GM12875 (cell line): Measurements from ENCODE around the gene SLC17A5.
A peak's percentile ranks its signal among the peaks of the same experiment; 100 is the strongest.

Experiments
- H3K4me3 ChIP-seq: one replicate; pipeline ENCODE4 v1.5.1; 2011; ENCODE audit warnings: low read depth, low read length, control low read depth
- CTCF ChIP-seq: IDR thresholded peaks from 2 replicates; pipeline ENCODE4 v1.5.1; 2011; ENCODE audit warnings: low read depth, mild to moderate bottlenecking, control low read depth, inconsistent platforms, low read length, moderate library complexity, borderline replicate concordance; ENCODE audit not compliant: insufficient read depth

Gene SLC17A5

GRCh38 chr6:73675466-73676098 lies 21.8 kb upstream of the SLC17A5 start:
- no peak overlapping the region for H3K4me3 ChIP-seq
- TF ChIP-seq CTCF = peak; percentile 81

GRCh38 chr6:73671911-73672685 lies 18.3 kb upstream of the SLC17A5 start:
- no peak for TF ChIP-seq CTCF
- no peak overlapping the region for H3K4me3 ChIP-seq

GRCh38 chr6:73669005-73669404 lies 15.2 kb upstream of the SLC17A5 start:
- no peak for TF ChIP-seq CTCF
- H3K4me3 ChIP-seq = no peak overlapping the region

- H3K4me3 ChIP-seq = no peak overlapping the region
- no peak for TF ChIP-seq CTCF
Measured at GRCh38 chr6:73667798-73668197, 14.0 kb upstream of the SLC17A5 start.

GRCh38 chr6:73666393-73666792 lies 12.6 kb upstream of the SLC17A5 start:
- no peak for TF ChIP-seq CTCF
- no peak overlapping the region for H3K4me3 ChIP-seq

- no peak overlapping the region for H3K4me3 ChIP-seq
- no peak for TF ChIP-seq CTCF
Measured at GRCh38 chr6:73665686-73666319, 12.0 kb upstream of the SLC17A5 start.
